Esophagus muscularis mucosa (tissue), 4 donors: ENCODE measurements around the gene GON4L.
"Not testable (repeated sequence)": the region's sequence is repeated elsewhere in the genome, so short reads cannot be mapped to it uniquely, and the experiment has no call there.

ENCODE experiments used
- CTCF ChIP-seq, 3 experiments: fragments of 200-600 bp in 2 of 3; fragments of 450-650 bp in 1 of 3; sonication (generic) in 2 of 3; IDR thresholded peaks; one replicate each; pipeline ENCODE4 v1.5.1; 2017 to 2019; ENCODE audit warnings: antibody characterized with exemption in 3 of 3, mild to moderate bottlenecking in 2 of 3, moderate library complexity in 1 of 3
- EP300 ChIP-seq: sonication (generic); formaldehyde crosslinking; IDR thresholded peaks from one replicate; pipeline ENCODE4 v1.6.1; 2017; ENCODE audit warnings: antibody characterized with exemption
- POLR2A ChIP-seq: fragments of 450-650 bp; IDR thresholded peaks from one replicate; pipeline ENCODE4 v1.6.1; 2017; ENCODE audit warnings: antibody characterized with exemption, moderate library complexity, mild to moderate bottlenecking, low read depth

GRCh38 chr1:155767399-155767989 lies 89.5 kb downstream of the GON4L start:
- TF ChIP-seq EP300; POLR2A; CTCF (IDR thresholded peaks at IDR 0.05): not testable (repeated sequence)
